Subcutaneous adipose tissue (tissue), 4 donors: ENCODE results near the gene HSPA1L. TPM values are rescaled to one million over a fixed set of nuclear protein-coding genes. Genes with fewer than 3 reads are reported as not detected.

ENCODE experiments used
- CTCF ChIP-seq: fragments of 450-650 bp; IDR thresholded peaks from one replicate; pipeline ENCODE4 v1.5.1; 2016; ENCODE audit warnings: low read depth, mild to moderate bottlenecking, control low read depth, antibody characterized with exemption, moderate library complexity
- total RNA-seq, 4 donors: library from RNA; depleted of rRNA; stranded (reverse); fragments of >200 nt; gene quantifications; one replicate each; pipeline ENCODE4 v1.1.0, GENCODE V29; 2016

The HSPA1L gene
- total RNA-seq, 4 donors from 2014 or later: 0.65 to 2.9 (median 1.2) TPM

GRCh38 chr6:31829633-31830283 lies 14.7 kb upstream of the HSPA1L start:
- TF ChIP-seq CTCF: no peak

DNA sequence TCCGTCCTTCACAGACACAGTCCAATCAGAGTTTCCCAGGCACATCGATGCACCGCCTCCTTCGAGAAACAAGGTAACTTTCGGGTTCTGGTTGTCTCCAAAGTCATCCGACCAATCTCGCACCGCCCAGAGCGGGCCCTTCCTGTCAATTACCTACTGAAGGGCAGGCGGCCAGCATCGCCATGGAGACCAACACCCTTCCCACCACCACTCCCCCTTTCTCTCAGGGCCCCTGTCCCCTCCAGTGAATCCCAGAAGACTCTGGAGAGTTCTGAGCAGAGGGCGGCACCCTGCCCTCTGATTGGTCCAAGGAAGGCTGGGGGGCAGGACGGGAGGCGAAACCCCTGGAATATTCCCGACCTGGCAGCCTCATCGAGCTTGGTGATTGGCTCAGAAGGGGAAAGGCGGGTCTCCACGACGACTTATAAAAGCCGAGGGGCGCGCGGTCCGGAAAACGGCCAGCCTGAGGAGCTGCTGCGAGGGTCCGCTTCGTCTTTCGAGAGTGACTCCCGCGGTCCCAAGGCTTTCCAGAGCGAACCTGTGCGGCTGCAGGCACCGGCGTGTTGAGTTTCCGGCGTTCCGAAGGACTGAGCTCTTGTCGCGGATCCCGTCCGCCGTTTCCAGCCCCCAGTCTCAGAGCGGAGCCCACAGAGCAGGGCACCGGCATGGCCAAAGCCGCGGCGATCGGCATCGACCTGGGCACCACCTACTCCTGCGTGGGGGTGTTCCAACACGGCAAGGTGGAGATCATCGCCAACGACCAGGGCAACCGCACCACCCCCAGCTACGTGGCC lies 12.4 kb upstream of the HSPA1L start, which contains the start of gene HSPA1B:
TSS of gene HSPA1B (plus strand) at position 453 of the 794 bp plus-strand sequence. CDS start at position 666, 213 bp downstream.
- TF ChIP-seq CTCF: no peak

DNA sequence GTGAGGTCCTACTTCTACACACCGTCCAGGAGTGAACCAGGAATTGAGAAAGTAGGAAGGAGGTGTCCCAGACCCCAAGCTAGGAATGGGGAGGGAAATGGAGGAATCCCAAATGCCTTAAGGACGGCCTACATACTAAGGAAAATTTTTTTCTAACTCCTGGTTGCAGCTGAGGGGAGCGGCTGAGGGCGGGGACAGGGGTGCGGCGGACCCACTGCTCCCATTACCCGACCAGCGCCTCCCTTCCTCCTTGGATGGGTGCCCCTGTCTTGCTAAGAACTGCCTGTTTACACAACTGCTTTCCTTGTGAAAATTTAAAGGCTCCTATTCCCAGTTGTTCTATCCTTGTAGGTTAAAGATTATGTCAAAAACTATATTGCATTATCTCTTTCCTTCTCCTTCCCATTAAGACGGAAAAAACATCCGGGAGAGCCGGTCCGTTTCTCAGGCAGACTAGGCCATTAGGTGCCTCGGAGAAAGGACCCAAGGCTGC lies 11.8 kb upstream of the HSPA1L start:
- TF ChIP-seq CTCF: no peak

GRCh38 chr6:31825553-31825952 lies 10.5 kb upstream of the HSPA1L start:
- no peak for TF ChIP-seq CTCF

DNA sequence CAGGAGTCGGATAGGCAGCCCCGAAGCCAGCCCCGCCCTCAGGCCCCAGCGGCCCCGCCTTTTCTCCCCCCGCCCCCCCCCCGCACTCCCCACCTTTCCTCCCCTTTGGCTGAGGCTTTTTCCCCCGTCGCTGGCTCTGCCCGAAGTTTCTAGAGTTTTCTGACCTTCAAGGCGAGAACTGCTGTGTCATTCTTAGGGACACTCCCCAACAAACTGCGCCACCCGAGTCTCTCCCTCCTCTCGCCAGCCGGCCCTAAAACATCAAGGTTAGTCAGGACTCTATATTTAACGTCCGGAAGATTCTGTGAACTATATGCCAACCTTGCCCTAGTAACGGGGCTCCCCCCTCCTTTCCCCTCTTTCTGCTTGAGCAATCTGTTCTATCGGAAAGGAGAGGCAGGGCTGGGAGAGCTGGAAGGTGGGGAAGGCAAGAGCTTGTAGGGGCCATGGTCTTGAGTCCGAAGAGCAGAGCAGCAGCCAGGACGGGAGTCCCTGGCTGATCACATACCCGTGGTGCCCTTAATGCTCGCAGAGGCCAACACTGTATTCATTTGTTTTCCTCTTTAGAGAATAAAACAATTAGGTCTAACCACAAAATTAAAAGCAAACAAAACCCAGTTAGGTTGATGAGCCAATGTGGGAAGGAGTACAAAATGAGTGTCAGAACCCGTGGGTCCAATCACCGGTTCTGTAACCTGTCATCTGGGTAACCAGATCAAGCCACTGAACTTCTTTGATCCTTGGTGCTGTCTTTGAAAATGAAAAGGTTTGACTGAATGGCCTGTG lies 7.1 kb upstream of the HSPA1L start:
- TF ChIP-seq CTCF: no peak

DNA sequence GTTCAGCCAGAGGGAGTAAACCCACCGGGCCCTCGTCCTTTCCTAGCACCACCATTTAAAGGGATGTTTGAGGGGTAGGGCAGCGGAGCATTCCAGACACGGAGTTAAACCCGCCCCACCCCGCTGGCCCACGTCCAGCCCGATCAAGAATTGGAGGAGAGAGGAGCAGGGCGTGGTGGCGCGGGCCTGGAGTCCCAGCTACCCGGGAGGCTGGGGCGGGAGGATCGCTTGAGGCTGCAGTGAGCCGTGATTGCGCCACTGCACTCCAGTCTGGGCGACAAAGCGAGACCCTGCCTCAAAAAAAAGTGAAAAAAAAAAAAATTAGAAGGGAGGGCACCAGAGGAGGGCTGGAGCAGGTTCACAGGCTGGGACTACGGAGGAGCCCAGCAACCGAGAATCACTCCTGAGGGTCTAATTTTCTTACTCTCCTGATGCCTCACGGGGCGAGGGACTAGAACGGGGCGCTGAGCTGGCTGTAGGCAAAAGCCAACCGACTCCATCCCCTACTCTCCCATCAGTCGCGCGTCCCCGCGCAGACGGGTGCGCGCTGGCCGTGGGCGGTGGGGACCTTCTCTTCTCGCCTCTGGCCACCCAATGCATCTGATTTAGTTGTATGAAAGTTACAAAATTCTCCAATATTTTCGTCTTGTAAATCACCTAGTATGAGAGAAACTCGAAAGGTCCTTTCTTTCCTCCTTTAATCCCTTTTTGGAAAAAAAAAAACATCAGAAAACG lies 6.4 kb upstream of the HSPA1L start:
- TF ChIP-seq CTCF: no peak
